CD8-positive, alpha-beta memory T cell (primary cell): Measurements from ENCODE around the gene DPF1. TPM values are rescaled to one million over a fixed set of nuclear protein-coding genes. Genes with fewer than 3 reads are reported as not detected.

Experiments
- polyA plus RNA-seq: library from polyadenylated mRNA; unstranded; fragments of 300-500 nt; fragmentation: Illumina TruSeq; gene quantifications from one replicate; pipeline ENCODE4 v1.2.3, GENCODE V29; 2021
- total RNA-seq, 2 experiments: library from RNA; stranded (reverse); gene quantifications; one replicate each; pipeline ENCODE4 v1.2.3, GENCODE V29; 2021

The DPF1 gene
- total and polyA plus RNA-seq, 3 experiments from 2014 or later = 0.78 to 1.1 TPM; not detected in 1

Other genes starting within 250 kb of the DPF1 start
- 1 to 10 TPM in 1 of 2 experiments, under 1 TPM in 1; 0.47 to 1.0 TPM for gene PPP1R14A, start 32.2 kb upstream of the DPF1 start, total RNA-seq
- gene PPP1R14A, start 32.2 kb upstream of the DPF1 start, polyA plus RNA-seq = not detected
- gene SPINT2, start 40.4 kb upstream of the DPF1 start, total RNA-seq = 10 to 100 TPM; 27.9 to 29.4 TPM
- 49.5 TPM for gene SPINT2, start 40.4 kb upstream of the DPF1 start, polyA plus RNA-seq
- not detected for gene C19orf33, start 80.0 kb upstream of the DPF1 start, total RNA-seq
- gene C19orf33, start 80.0 kb upstream of the DPF1 start, polyA plus RNA-seq = 0.90 TPM
- gene YIF1B, start 91.7 kb upstream of the DPF1 start, total RNA-seq = 10 to 100 TPM; 57.9 to 60.3 TPM
- 45.4 TPM for gene YIF1B, start 91.7 kb upstream of the DPF1 start, polyA plus RNA-seq
- gene KCNK6, start 95.6 kb upstream of the DPF1 start, total RNA-seq = 10 to 100 TPM; 10.1 to 11.1 TPM
- gene KCNK6, start 95.6 kb upstream of the DPF1 start, polyA plus RNA-seq = 3.6 TPM
- gene CATSPERG, start 111.6 kb upstream of the DPF1 start, total RNA-seq = 1 to 10 TPM; 4.3 to 4.6 TPM
- gene CATSPERG, start 111.6 kb upstream of the DPF1 start, polyA plus RNA-seq = 0.94 TPM
- 100 to 1,000 TPM; 256 to 267 TPM for gene PSMD8, start 150.3 kb upstream of the DPF1 start, total RNA-seq
- gene PSMD8, start 150.3 kb upstream of the DPF1 start, polyA plus RNA-seq = 180 TPM
- gene GGN, start 163.8 kb upstream of the DPF1 start, total RNA-seq = under 1 TPM in 1 of 2 experiments, not detected in 1; 0.15 TPM
- not detected for gene GGN, start 163.8 kb upstream of the DPF1 start, polyA plus RNA-seq
- under 1 TPM; 0.33 to 0.66 TPM for gene SPRED3, start 164.5 kb upstream of the DPF1 start, total RNA-seq
- gene SPRED3, start 164.5 kb upstream of the DPF1 start, polyA plus RNA-seq = not detected
- 10 to 100 TPM; 17.8 to 25.2 TPM for gene FAM98C, start 178.9 kb upstream of the DPF1 start, total RNA-seq
- gene FAM98C, start 178.9 kb upstream of the DPF1 start, polyA plus RNA-seq = 16.8 TPM
- gene RASGRP4, start 202.0 kb upstream of the DPF1 start, total RNA-seq = 1 to 10 TPM; 1.8 to 2.0 TPM
- not detected for gene RASGRP4, start 202.0 kb upstream of the DPF1 start, polyA plus RNA-seq
- 1 to 10 TPM; 1.4 to 3.3 TPM for gene RYR1, start 209.5 kb upstream of the DPF1 start, total RNA-seq
- gene RYR1, start 209.5 kb upstream of the DPF1 start, polyA plus RNA-seq = 0.71 TPM